Measurements from ENCODE around the gene IL12RB1.
A peak's percentile ranks its signal among the peaks of the same experiment; 100 is the strongest.

The IL12RB1 gene

DNA sequence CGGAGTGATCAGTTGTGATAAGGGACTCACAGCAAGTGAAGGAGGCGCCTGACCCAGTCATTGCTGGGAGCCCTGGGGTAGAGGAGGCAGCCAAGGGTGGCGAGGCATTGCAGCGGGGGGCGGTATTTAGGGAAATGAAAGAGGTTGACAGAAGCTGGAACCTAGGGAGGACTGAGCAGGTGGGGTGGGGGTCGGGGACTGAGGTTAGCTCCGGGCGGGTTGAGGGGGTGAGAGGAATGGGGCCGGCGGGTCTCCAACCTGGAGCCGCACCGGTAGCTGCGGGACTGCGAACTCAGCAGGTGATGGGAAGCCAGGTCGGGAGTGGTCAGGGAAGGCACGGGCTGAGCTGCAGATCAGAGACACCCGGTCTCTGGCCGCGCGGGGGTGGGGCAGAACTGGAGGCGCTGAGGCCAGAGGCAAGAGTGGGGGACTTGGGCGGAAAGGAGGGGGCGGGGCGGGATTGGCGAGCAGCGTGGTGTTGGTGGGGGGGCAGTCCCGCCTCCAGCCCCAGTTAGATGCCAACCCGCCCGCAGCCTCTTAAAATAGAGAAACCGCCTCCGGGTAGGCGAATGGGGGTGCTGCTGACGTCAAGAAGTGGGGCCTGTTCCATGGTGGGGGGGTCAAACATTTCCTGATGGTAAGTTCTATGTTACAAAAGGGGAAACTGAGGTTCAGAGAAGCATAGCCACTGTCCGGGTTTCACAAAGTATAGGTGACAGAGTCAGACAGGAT, 12.3 kb upstream of the IL12RB1 start:
- Histone ChIP-seq H3K9me3 (ENCODE audit: control insufficient read depth, low read length) (no peaks in the 10 kb centered on the region), H3K4me3 (ENCODE audit: low read depth, low read length) (peak overlapping the region; percentile 33), H3K27me3 (ENCODE audit: control insufficient read depth, insufficient read depth, low read length) (no peaks in the 10 kb centered on the region), H3K9ac (no peak overlapping the region), H3K4me1 (peaks cover 8% of the 10 kb centered on the region), H3K27ac (peak overlapping the region; percentile 17), H3K36me3 (ENCODE audit: control insufficient read depth, insufficient read depth, low read length) (no peaks in the 10 kb centered on the region), H3K79me2 (no peaks in the 10 kb centered on the region), H2AFZ (peak overlapping the region; percentile 59), H3K4me2 (ENCODE audit: low read length) (peak overlapping the region; percentile 64)
- TF ChIP-seq, protein P1, sequence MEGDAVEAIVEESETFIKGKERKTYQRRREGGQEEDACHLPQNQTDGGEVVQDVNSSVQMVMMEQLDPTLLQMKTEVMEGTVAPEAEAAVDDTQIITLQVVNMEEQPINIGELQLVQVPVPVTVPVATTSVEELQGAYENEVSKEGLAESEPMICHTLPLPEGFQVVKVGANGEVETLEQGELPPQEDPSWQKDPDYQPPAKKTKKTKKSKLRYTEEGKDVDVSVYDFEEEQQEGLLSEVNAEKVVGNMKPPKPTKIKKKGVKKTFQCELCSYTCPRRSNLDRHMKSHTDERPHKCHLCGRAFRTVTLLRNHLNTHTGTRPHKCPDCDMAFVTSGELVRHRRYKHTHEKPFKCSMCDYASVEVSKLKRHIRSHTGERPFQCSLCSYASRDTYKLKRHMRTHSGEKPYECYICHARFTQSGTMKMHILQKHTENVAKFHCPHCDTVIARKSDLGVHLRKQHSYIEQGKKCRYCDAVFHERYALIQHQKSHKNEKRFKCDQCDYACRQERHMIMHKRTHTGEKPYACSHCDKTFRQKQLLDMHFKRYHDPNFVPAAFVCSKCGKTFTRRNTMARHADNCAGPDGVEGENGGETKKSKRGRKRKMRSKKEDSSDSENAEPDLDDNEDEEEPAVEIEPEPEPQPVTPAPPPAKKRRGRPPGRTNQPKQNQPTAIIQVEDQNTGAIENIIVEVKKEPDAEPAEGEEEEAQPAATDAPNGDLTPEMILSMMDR (IDR thresholded peaks at IDR 0.05), result no peak

DNA sequence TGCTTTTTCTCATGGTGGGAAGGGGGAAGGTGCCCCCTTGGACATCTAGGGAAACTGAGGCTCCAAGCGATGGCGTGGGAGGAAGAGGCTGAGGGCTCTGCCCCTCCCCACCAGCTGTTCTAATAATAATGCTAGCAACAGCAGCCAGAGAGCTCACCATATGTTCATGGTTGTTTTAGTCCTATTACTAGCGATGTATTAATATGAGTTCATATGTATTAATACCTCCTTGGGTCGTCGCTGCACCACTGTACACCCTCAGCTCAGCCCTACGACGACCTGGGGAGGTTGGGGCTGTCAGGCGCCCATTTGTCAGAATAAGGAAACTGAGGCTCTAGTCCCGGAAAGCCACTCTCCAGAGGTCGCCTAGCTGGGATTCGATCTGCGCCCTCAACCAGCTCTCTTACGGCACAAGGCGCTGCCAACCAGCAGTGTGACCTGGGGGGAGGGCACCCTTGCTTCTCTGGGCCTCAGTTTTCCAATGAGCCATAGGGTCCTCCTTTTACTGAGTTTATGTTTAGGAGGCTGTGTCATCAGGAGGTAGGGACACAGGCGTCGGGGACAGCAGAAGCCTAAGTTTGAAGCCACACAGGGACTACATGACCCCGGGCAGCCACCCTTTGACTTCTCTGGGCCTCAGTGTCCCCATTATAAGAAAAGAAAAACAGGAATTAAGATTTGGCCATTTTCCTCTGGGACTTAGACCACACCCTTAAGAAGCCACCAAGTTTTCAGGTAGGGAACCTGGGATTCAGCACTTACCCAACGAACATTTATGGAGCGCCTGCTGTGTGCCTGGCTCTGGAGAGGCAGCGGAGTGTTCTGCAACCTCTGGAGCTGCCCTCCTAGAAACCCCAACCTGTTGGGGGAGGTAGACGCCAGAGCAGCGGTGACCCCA, 11.5 kb upstream of the IL12RB1 start:
- Histone ChIP-seq H3K36me3 (ENCODE audit: control insufficient read depth, insufficient read depth, low read length) (no peaks in the 10 kb centered on the region), H3K79me2 (no peaks in the 10 kb centered on the region), H3K27me3 (ENCODE audit: control insufficient read depth, insufficient read depth, low read length) (no peaks in the 10 kb centered on the region), H3K4me1 (peaks cover 8% of the 10 kb centered on the region), H3K27ac (no peak overlapping the region), H2AFZ (peak overlapping the region; percentile 59), H3K4me2 (ENCODE audit: low read length) (peak overlapping the region; percentile 79), H3K9ac (no peak overlapping the region), H3K9me3 (ENCODE audit: control insufficient read depth, low read length) (no peaks in the 10 kb centered on the region), H3K4me3 (ENCODE audit: low read depth, low read length) (peak overlapping the region; percentile 61)
- TF ChIP-seq, protein P1 (IDR thresholded peaks at IDR 0.05), result no peak

DNA sequence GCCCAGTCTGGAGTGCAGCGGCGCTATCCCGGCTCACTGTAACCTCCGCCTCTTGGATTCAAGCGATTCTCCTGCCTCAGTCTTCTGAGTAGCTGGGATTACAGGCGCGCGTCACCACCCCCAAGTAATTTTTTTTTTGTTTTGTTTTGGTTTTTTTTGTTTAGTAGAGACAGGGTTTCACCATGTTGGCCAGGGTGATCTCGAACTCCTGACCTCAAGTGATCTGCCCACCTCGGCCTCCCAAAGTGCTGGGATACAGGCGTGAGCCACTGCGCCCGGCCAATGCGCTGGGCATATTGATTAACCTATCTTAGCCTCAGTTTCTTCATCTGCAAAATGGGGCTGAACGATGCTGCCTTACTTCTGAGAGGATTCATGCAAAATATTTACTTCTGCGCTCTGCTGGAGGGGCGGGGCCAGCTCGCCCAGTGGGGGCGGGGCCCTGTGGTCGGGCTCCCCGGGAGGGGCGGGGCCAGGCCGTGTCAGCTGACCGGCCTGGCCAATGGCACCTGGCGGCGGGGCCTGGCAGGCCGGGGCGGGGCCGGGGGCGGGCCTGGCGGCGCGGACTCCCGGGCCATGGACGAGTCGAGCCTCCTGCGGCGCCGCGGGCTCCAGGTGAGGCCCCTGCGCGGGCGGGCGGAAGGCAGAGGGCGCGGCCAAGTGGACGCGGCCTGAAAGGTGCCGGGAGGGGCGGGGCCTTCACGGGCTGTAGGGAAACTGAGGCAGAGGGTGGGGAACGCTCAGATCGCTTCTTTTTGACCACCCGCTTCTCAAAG, 10.7 kb upstream of the IL12RB1 start, which contains the start of gene MAST3:
Gene MAST3 (plus strand): TSS at position 562 of the 776 bp plus-strand sequence. CDS start 15 bp downstream, at position 577.
- H3K4me1 ChIP-seq, result peaks cover 8% of the 10 kb centered on the region
- no peaks in the 10 kb centered on the region for H3K79me2 ChIP-seq
- H3K27ac ChIP-seq, result no peak within 1 kb of the TSS
- peak within 1 kb of the TSS; percentile 79 for H3K4me2 ChIP-seq (ENCODE audit: low read length)
- H3K9me3 ChIP-seq (ENCODE audit: control insufficient read depth, low read length), result no peaks in the 10 kb centered on the region
- H2AFZ ChIP-seq, result peak within 1 kb of the TSS; percentile 59
- H3K9ac ChIP-seq, result no peak within 1 kb of the TSS
- TF ChIP-seq, protein P1 (IDR thresholded peaks at IDR 0.05), result no peak
- H3K36me3 ChIP-seq (ENCODE audit: control insufficient read depth, insufficient read depth, low read length), result no peaks in the 10 kb centered on the region
- no peaks in the 10 kb centered on the region for H3K27me3 ChIP-seq (ENCODE audit: control insufficient read depth, insufficient read depth, low read length)
- peak within 1 kb of the TSS; percentile 61 for H3K4me3 ChIP-seq (ENCODE audit: low read depth, low read length)

DNA sequence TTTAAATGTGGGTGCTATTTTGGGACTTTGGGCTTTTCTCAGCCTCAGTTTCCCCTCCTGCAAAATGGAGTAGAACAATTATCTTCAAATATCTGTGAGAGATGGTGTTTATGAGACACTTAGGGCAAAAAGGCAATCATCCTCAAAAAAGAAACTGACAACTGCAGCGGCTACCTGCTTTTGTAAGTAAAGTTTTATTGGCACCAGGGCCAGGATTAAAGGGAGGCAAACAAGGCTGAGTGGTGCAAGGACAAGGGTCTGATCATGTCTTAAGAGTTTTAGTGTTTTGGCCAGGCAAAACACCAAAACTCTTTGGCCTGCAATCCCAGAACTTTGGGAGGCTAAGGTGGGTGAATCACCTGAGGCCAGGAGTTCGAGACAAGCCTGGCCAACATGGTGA, 9.5 kb upstream of the IL12RB1 start:
- Histone ChIP-seq H3K36me3 (ENCODE audit: control insufficient read depth, insufficient read depth, low read length) (no peaks in the 10 kb centered on the region), H3K9ac (no peak overlapping the region), H3K4me2 (ENCODE audit: low read length) (no peak overlapping the region), H3K27ac (no peak overlapping the region), H3K27me3 (ENCODE audit: control insufficient read depth, insufficient read depth, low read length) (no peaks in the 10 kb centered on the region), H2AFZ (no peak overlapping the region), H3K79me2 (no peaks in the 10 kb centered on the region), H3K4me3 (ENCODE audit: low read depth, low read length) (no peak overlapping the region), H3K4me1 (peaks cover 8% of the 10 kb centered on the region), H3K9me3 (ENCODE audit: control insufficient read depth, low read length) (no peaks in the 10 kb centered on the region)
- TF ChIP-seq, protein P1 (IDR thresholded peaks at IDR 0.05), result no peak

All from parathyroid adenoma (tissue), 2 donors.